Measurements from ENCODE around the gene ADISSP. TPM values are rescaled to one million over a fixed set of nuclear protein-coding genes. Genes with fewer than 3 reads are reported as not detected.

Gene ADISSP
- total RNA-seq, 2 donors from 2014 or later: 11.2 to 26.7 TPM

GRCh38 chr20:3787324-3788014, 19.9 kb upstream of the ADISSP start:
- no peak for DNase-seq
- peak overlapping the region in 2 of 4 donors; percentile 10 to 58 for H3K27ac ChIP-seq
- WGBS, 2 donors: 59% methylated on average over 5 of the region's 5 CpGs
- no peaks in the 10 kb centered on the region for H3K9me3 ChIP-seq
- TF ChIP-seq POLR2A (IDR thresholded peaks at IDR 0.05) (no peak), CTCF (IDR thresholded peaks at IDR 0.05) (no peak)
- peaks cover 44% of the 10 kb centered on the region for H3K4me1 ChIP-seq
- intact Hi-C loops (cut with DNase I): loop anchor here (5.0 to 10.0 kb wide), 2 partner anchors 35 to 67 kb away; partner anchors contain the start of gene AP5S1
- no peak overlapping the region for H3K4me3 ChIP-seq
- no peaks in the 10 kb centered on the region for H3K27me3 ChIP-seq
- ATAC-seq: no peak
- no peaks in the 10 kb centered on the region for H3K36me3 ChIP-seq (replicated peaks in 1 of 2; ENCODE audit: insufficient read depth in 1 of 2, low read depth in 2 of 2)

DNA sequence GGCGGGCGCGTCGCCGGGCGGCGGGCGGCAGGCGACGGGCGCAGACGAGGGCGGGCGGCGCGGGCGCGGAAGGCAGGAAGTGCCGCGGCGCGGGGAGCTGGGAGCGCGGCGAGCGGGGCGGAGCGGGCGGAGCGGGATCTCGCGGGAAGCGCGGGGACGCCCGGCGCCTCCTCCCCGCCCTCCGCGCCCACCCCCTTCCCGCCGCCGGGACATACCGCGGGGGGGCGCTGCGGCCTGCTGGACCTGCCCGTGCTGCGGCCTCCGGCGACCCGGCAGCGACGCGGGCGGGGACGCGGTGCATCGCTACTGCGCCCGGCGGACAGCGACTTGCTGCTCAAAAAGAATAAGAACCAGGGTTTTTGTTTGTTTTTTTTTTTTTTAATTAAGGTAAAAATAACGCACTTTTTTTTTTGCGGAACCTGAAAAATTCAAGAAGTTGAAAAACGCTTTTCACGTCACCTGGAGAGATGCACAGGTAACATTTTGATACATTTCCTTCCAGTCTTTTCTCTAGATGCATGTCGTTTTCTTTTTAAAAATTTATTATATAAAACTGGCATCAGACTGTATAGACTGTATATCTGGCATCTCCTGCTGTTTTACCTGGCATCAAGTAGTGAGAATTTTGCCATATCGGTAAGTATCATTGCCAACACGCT, 19.2 kb upstream of the ADISSP start, which contains the start of gene CENPB:
Gene CENPB (minus strand): TSS at position 76 of the 659 bp plus-strand sequence. CDS start 257 bp downstream, outside the sequence.
- WGBS, 2 donors: 1% methylated on average over 25 to 37 of the region's 70 CpGs
- Histone ChIP-seq H3K4me3 (peak within 1 kb of the TSS; percentile 35 to 38), H3K4me1 (peaks cover 49% of the 10 kb centered on the region), H3K27ac (peak within 1 kb of the TSS; percentile 59 to 85 (median 68)), H3K36me3 (replicated peaks in 1 of 2; ENCODE audit: insufficient read depth in 1 of 2, low read depth in 2 of 2) (no peaks in the 10 kb centered on the region), H3K9me3 (no peaks in the 10 kb centered on the region), H3K27me3 (no peaks in the 10 kb centered on the region)
- intact Hi-C loops (cut with DNase I): loop anchor here (5.0 to 10.0 kb wide), 2 partner anchors 36 to 68 kb away; partner anchors contain the start of gene AP5S1
- ATAC-seq (peak; percentile 94), DNase-seq (peak; percentile 89 to 93 (median 91))
- TF ChIP-seq POLR2A (IDR thresholded peaks at IDR 0.05) (no peak), CTCF (IDR thresholded peaks at IDR 0.05) (peak; percentile 64 to 94 (median 90))

DNA sequence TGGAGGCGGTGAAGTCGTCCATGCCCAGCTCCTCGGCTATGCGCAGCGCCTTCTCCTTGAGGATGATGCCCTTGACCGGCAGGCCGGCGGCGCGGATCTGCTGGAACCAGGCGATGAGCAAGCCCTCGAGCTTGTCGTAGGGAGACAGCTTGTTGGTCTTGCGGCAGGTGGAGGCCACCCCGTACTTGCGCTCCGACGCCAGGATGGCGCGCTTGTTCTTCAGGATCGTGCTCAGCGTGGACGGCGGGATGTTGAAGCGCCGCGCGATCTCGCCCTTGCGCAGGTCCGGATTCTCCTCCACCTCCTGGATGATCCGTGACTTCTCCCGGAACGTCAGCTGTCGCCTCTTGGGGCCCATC, 18.6 kb upstream of the ADISSP start:
- TF ChIP-seq POLR2A (IDR thresholded peaks at IDR 0.05) (no peak), CTCF (IDR thresholded peaks at IDR 0.05) (no peak)
- peak; percentile 45 for ATAC-seq
- Histone ChIP-seq H3K27ac (peak overlapping the region; percentile 59 to 85 (median 68)), H3K9me3 (no peaks in the 10 kb centered on the region), H3K4me3 (peak overlapping the region; percentile 35 to 38), H3K36me3 (replicated peaks in 1 of 2; ENCODE audit: insufficient read depth in 1 of 2, low read depth in 2 of 2) (no peaks in the 10 kb centered on the region), H3K27me3 (no peaks in the 10 kb centered on the region), H3K4me1 (peaks cover 56% of the 10 kb centered on the region)
- 0% methylated on average over 34 of the region's 35 CpGs; no CpG with 5 or more reads in 1 of the 2 donors for WGBS, 2 donors
- intact Hi-C loops (cut with DNase I): loop anchor here (5.0 to 10.0 kb wide), 2 partner anchors 36 to 69 kb away; partner anchors contain the start of gene AP5S1
- peak; percentile 53 to 61 (median 60) for DNase-seq

- no peaks in the 10 kb centered on the region for H3K9me3 ChIP-seq
- peak in 2 of 4 donors; percentile 40 to 44 for DNase-seq
- 29 to 52% methylated on average over 10 to 68 of the region's 79 CpGs for WGBS, 2 donors
- TF ChIP-seq POLR2A (IDR thresholded peaks at IDR 0.05) (peak in 2 of 3 donors; percentile 7 to 10), CTCF (IDR thresholded peaks at IDR 0.05) (no peak)
- ATAC-seq: no peak
- no peaks in the 10 kb centered on the region for H3K27me3 ChIP-seq
- peak overlapping the region; percentile 59 to 85 (median 68) for H3K27ac ChIP-seq
- peak overlapping the region; percentile 35 to 38 for H3K4me3 ChIP-seq
- intact Hi-C loops (cut with DNase I): loop anchor here (5.0 to 10.0 kb wide), 2 partner anchors 37 to 69 kb away; partner anchors contain the start of gene AP5S1
- no peaks in the 10 kb centered on the region for H3K36me3 ChIP-seq (replicated peaks in 1 of 2; ENCODE audit: insufficient read depth in 1 of 2, low read depth in 2 of 2)
- H3K4me1 ChIP-seq: peaks cover 60% of the 10 kb centered on the region
These were observed 17.9 kb upstream of the ADISSP start for GRCh38 chr20:3785240-3786125.

All from body of pancreas (tissue), 4 donors.